HepG2 (cell line): ENCODE results near the gene TMEM167B.
"Not testable (repeated sequence)": the region's sequence is repeated elsewhere in the genome, so short reads cannot be mapped to it uniquely, and the experiment has no call there.

Source experiments
- MAFK ChIP-seq, 2 experiments: IDR thresholded peaks in 1 of 2; conservative IDR thresholded peaks in 1 of 2; 2 replicates each; pipeline ENCODE4 v1.6.1; 2011; ENCODE audit warnings: improper control_type of control experiment in 2 of 2, low read length in 2 of 2
- TF ChIP-seq, protein P1 (sequence below): sonication (generic); formaldehyde crosslinking; IDR thresholded peaks from 2 replicates; pipeline ENCODE4 v1.5.0; 2020; ENCODE audit warnings: mild to moderate bottlenecking, missing genetic modification reagents

DNA sequence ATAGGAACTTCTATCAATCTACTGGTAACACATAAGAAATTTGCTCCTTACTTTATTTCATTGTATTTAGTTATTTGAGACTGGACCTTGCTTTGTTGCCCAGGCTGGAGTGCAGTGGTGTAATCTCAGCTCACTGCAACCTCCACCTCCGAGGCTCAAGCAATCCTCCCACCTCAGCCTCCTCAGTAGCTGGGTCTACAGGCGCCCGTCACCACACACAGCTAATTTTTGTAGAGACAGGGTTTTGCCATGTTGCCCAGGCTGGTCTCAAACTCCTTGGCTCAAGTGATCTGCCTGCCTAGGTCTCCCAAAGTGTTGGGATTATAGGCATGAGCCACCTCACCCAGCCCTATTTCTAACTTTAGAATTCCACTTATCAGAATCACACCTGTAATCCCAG, 38.4 kb upstream of the TMEM167B start:
- TF ChIP-seq MAFK (conservative IDR thresholded peaks at IDR 0.05 in 1 of 2, IDR thresholded peaks at IDR 0.05 in 1 of 2; ENCODE audit: low read length in 2 of 2) = not testable (repeated sequence)
- TF ChIP-seq, protein P1, sequence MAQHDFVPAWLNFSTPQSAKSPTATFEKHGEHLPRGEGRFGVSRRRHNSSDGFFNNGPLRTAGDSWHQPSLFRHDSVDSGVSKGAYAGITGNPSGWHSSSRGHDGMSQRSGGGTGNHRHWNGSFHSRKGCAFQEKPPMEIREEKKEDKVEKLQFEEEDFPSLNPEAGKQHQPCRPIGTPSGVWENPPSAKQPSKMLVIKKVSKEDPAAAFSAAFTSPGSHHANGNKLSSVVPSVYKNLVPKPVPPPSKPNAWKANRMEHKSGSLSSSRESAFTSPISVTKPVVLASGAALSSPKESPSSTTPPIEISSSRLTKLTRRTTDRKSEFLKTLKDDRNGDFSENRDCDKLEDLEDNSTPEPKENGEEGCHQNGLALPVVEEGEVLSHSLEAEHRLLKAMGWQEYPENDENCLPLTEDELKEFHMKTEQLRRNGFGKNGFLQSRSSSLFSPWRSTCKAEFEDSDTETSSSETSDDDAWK (CRISPR knock-in tag) = not testable (repeated sequence)
